HUES48 (cell line): Measurements from ENCODE around the gene BTG2.
"Not testable (repeated sequence)": the region's sequence is repeated elsewhere in the genome, so short reads cannot be mapped to it uniquely, and the experiment has no call there.

Experiments used
- H3K27ac ChIP-seq: one replicate; pipeline ENCODE4 v1.7.0; 2013; ENCODE audit warnings: low read depth, low read length, inconsistent platforms
- H3K27me3 ChIP-seq: 2 replicates; pipeline ENCODE4 v1.6.1; 2013; ENCODE audit warnings: mild to moderate bottlenecking, low read length; ENCODE audit not compliant: control insufficient read depth, insufficient read depth
- H3K36me3 ChIP-seq: 2 replicates; pipeline ENCODE4 v1.6.1; 2013; ENCODE audit warnings: low read length; ENCODE audit not compliant: control insufficient read depth, insufficient read depth
- H3K4me1 ChIP-seq: 2 replicates; pipeline ENCODE4 v1.6.1; 2013; ENCODE audit warnings: mild to moderate bottlenecking, low read length; ENCODE audit not compliant: control insufficient read depth, insufficient read depth
- H3K4me3 ChIP-seq: 2 replicates; pipeline ENCODE4 v1.5.1; 2013; ENCODE audit warnings: mild to moderate bottlenecking, low read depth, low read length
- H3K9ac ChIP-seq: 2 replicates; pipeline ENCODE4 v1.6.1; 2013; ENCODE audit warnings: mild to moderate bottlenecking, low read depth, low read length, moderate library complexity
- H3K9me3 ChIP-seq: 2 replicates; pipeline ENCODE4 v1.6.1; 2013; ENCODE audit warnings: low read length; ENCODE audit not compliant: control insufficient read depth, insufficient read depth

BTG2 gene

GRCh38 chr1:203304919-203305808, at the start of gene BTG2:
BTG2 (plus strand) TSS chr1:203305519; CDS start chr1:203305607, 88 bp downstream.
- Histone ChIP-seq H3K36me3 (no peaks in the 10 kb centered on the region), H3K9me3 (no peaks in the 10 kb centered on the region), H3K4me3 (peak within 1 kb of the TSS; percentile 87), H3K4me1 (peaks cover 36% of the 10 kb centered on the region), H3K27me3 (peaks cover 89% of the 10 kb centered on the region), H3K27ac (peak within 1 kb of the TSS; percentile 62), H3K9ac (peak within 1 kb of the TSS; percentile 71)

- not testable (repeated sequence) for H3K4me3 ChIP-seq, H3K27me3 ChIP-seq, H3K4me1 ChIP-seq, H3K9ac ChIP-seq, H3K27ac ChIP-seq, H3K36me3 ChIP-seq, H3K9me3 ChIP-seq
These were observed 48.7 kb upstream of the BTG2 start for GRCh38 chr1:203256636-203257035.

GRCh38 chr1:203263496-203263895, 41.8 kb upstream of the BTG2 start:
- Histone ChIP-seq H3K9me3 (no peaks in the 10 kb centered on the region), H3K9ac (no peak overlapping the region), H3K4me3 (no peak overlapping the region), H3K27me3 (0 out of 2 replicates have a peak, but pooled peaks cover 3% of the 10 kb centered on the region), H3K36me3 (no peaks in the 10 kb centered on the region), H3K4me1 (no peaks in the 10 kb centered on the region), H3K27ac (no peak overlapping the region)

GRCh38 chr1:203264052-203264501, 41.2 kb upstream of the BTG2 start:
- 0 out of 2 replicates have a peak, but pooled peaks cover 3% of the 10 kb centered on the region for H3K4me1 ChIP-seq
- H3K9me3 ChIP-seq: no peaks in the 10 kb centered on the region
- no peak overlapping the region for H3K27ac ChIP-seq
- H3K9ac ChIP-seq: no peak overlapping the region
- H3K27me3 ChIP-seq: 0 out of 2 replicates have a peak, but pooled peaks cover 3% of the 10 kb centered on the region
- no peak overlapping the region for H3K4me3 ChIP-seq
- H3K36me3 ChIP-seq: no peaks in the 10 kb centered on the region

- no peak overlapping the region for H3K9ac ChIP-seq
- no peaks in the 10 kb centered on the region for H3K36me3 ChIP-seq
- H3K4me1 ChIP-seq: 0 out of 2 replicates have a peak, but pooled peaks cover 3% of the 10 kb centered on the region
- H3K27me3 ChIP-seq: 0 out of 2 replicates have a peak, but pooled peaks cover 3% of the 10 kb centered on the region
- H3K9me3 ChIP-seq: no peaks in the 10 kb centered on the region
- no peak overlapping the region for H3K4me3 ChIP-seq
- H3K27ac ChIP-seq: no peak overlapping the region
These were observed 39.8 kb upstream of the BTG2 start for GRCh38 chr1:203265541-203265940.

- H3K9ac ChIP-seq, H3K4me1 ChIP-seq: not testable (repeated sequence)
These were observed 39.2 kb upstream of the BTG2 start for GRCh38 chr1:203266140-203266539.

GRCh38 chr1:203267347-203267846, 37.9 kb upstream of the BTG2 start:
- H3K9me3 ChIP-seq: no peaks in the 10 kb centered on the region
- H3K4me3 ChIP-seq: peak overlapping the region; percentile 65
- 0 out of 2 replicates have a peak, but pooled peaks cover 6% of the 10 kb centered on the region for H3K4me1 ChIP-seq
- no peak overlapping the region for H3K9ac ChIP-seq
- no peak overlapping the region for H3K27ac ChIP-seq
- H3K27me3 ChIP-seq: peaks cover 9% of the 10 kb centered on the region
- no peaks in the 10 kb centered on the region for H3K36me3 ChIP-seq

More at GRCh38 chr1:203266140-203266539, 39.2 kb upstream of the BTG2 start:
- H3K4me3 ChIP-seq, H3K9me3 ChIP-seq, H3K27ac ChIP-seq, H3K27me3 ChIP-seq, H3K36me3 ChIP-seq: not testable (repeated sequence)

GRCh38 chr1:203267912-203268311, 37.4 kb upstream of the BTG2 start:
- Histone ChIP-seq H3K4me1 (0 out of 2 replicates have a peak, but pooled peaks cover 6% of the 10 kb centered on the region), H3K36me3 (no peaks in the 10 kb centered on the region), H3K27ac (no peak overlapping the region), H3K9me3 (no peaks in the 10 kb centered on the region), H3K27me3 (peaks cover 14% of the 10 kb centered on the region), H3K4me3 (peak overlapping the region; percentile 65), H3K9ac (no peak overlapping the region)

- Histone ChIP-seq H3K36me3 (no peaks in the 10 kb centered on the region), H3K27ac (no peak overlapping the region), H3K4me1 (peaks cover 14% of the 10 kb centered on the region), H3K9me3 (no peaks in the 10 kb centered on the region), H3K27me3 (peaks cover 22% of the 10 kb centered on the region), H3K4me3 (no peak overlapping the region), H3K9ac (no peak overlapping the region)
These were observed 36.2 kb upstream of the BTG2 start for GRCh38 chr1:203268901-203269653.

- peaks cover 27% of the 10 kb centered on the region for H3K27me3 ChIP-seq
- no peaks in the 10 kb centered on the region for H3K36me3 ChIP-seq
- peaks cover 14% of the 10 kb centered on the region for H3K4me1 ChIP-seq
- no peak overlapping the region for H3K9ac ChIP-seq
- no peaks in the 10 kb centered on the region for H3K9me3 ChIP-seq
- H3K27ac ChIP-seq: no peak overlapping the region
- no peak overlapping the region for H3K4me3 ChIP-seq
These were observed 35.7 kb upstream of the BTG2 start for GRCh38 chr1:203269654-203270020.
